Neuronal stem cell (in vitro differentiated cells): ENCODE data around the gene CPLX3.
A peak's percentile ranks its signal among the peaks of the same experiment; 100 is the strongest.

Source experiments
- DNase-seq: peaks from one replicate; pipeline ENCODE4 v3.0.0-alpha.2; 2013; ENCODE audit warnings: low spot score
- H2AFZ ChIP-seq: one replicate; pipeline ENCODE4 v1.6.1; 2013; ENCODE audit warnings: mild to moderate bottlenecking, low read length, inconsistent platforms
- H2AK5ac ChIP-seq: 2 replicates; pipeline ENCODE4 v1.6.1; 2013; ENCODE audit warnings: low read depth, mild to moderate bottlenecking, inconsistent platforms, low read length, moderate library complexity, mixed read lengths
- H2BK120ac ChIP-seq: 2 replicates; pipeline ENCODE4 v1.6.1; 2013; ENCODE audit warnings: low read depth, mild to moderate bottlenecking, inconsistent platforms, low read length, moderate library complexity, mixed read lengths
- H2BK12ac ChIP-seq: one replicate; pipeline ENCODE4 v1.6.1; 2013; ENCODE audit warnings: low read length, inconsistent platforms
- H2BK15ac ChIP-seq: 2 replicates; pipeline ENCODE4 v1.6.1; 2013; ENCODE audit warnings: mild to moderate bottlenecking, low read length, inconsistent platforms, mixed read lengths
- H2BK5ac ChIP-seq: one replicate; pipeline ENCODE4 v1.6.1; 2013; ENCODE audit warnings: inconsistent platforms, mild to moderate bottlenecking, low read length, moderate library complexity
- H3K14ac ChIP-seq: one replicate; pipeline ENCODE4 v1.6.1; 2013; ENCODE audit warnings: low read length, inconsistent platforms
- H3K18ac ChIP-seq: 2 replicates; pipeline ENCODE4 v1.6.1; 2013; ENCODE audit warnings: low read length, inconsistent platforms
- H3K23ac ChIP-seq: 2 replicates; pipeline ENCODE4 v1.6.1; 2013; ENCODE audit warnings: low read depth, mild to moderate bottlenecking, mixed read lengths, low read length, inconsistent platforms; ENCODE audit not compliant: poor library complexity
- H3K27ac ChIP-seq: replicated peaks from 3 replicates; pipeline ENCODE4 v1.5.1; 2013; ENCODE audit warnings: low read length, inconsistent platforms
- H3K27me3 ChIP-seq, 3 experiments: 2 replicates each; pipeline ENCODE4 v1.6.1; 2013; ENCODE audit warnings: low read length in 3 of 3, mild to moderate bottlenecking in 2 of 3, inconsistent platforms in 1 of 3, low read depth in 1 of 3, mixed read lengths in 1 of 3, moderate library complexity in 1 of 3; ENCODE audit not compliant: control insufficient read depth in 3 of 3, insufficient read depth in 3 of 3
- H3K36me3 ChIP-seq, 2 donors: replicated peaks in 1 of 2; 2 replicates each; pipeline ENCODE4 v1.6.1; 2013; ENCODE audit warnings: low read length in 2 of 2; ENCODE audit not compliant: control insufficient read depth in 2 of 2, insufficient read depth in 2 of 2
- H3K4ac ChIP-seq: 2 replicates; pipeline ENCODE4 v1.6.1; 2013; ENCODE audit warnings: inconsistent platforms, mild to moderate bottlenecking, low read length, moderate library complexity
- H3K4me1 ChIP-seq, 2 donors: 1 replicate in 1 of 2; 2 replicates in 1 of 2; pipeline ENCODE4 v1.6.1; 2013; ENCODE audit warnings: low read length in 2 of 2, low read depth in 1 of 2; ENCODE audit not compliant: control insufficient read depth in 2 of 2, insufficient read depth in 1 of 2
- H3K4me2 ChIP-seq: one replicate; pipeline ENCODE4 v1.6.1; 2013; ENCODE audit warnings: mild to moderate bottlenecking, low read length, inconsistent platforms; ENCODE audit not compliant: insufficient read depth, poor library complexity, severe bottlenecking
- H3K4me3 ChIP-seq, 2 donors: 2 replicates each; pipeline ENCODE4 v1.5.1; 2013; ENCODE audit warnings: low read length in 2 of 2, mild to moderate bottlenecking in 2 of 2, inconsistent platforms in 1 of 2, moderate library complexity in 1 of 2
- H3K79me1 ChIP-seq: one replicate; pipeline ENCODE4 v1.6.1; 2013; ENCODE audit warnings: low read depth, mild to moderate bottlenecking, inconsistent platforms, low read length, moderate library complexity
- H3K9ac ChIP-seq: one replicate; pipeline ENCODE4 v1.6.1; 2013; ENCODE audit warnings: mild to moderate bottlenecking, low read depth, low read length, inconsistent platforms; ENCODE audit not compliant: poor library complexity
- H3K9me3 ChIP-seq, 2 donors: replicated peaks in 1 of 2; 2 replicates each; pipeline versions ENCODE3 to v1.6.1; 2013; ENCODE audit warnings: low read length in 2 of 2, mild to moderate bottlenecking in 2 of 2, inconsistent platforms in 1 of 2, low read depth in 1 of 2, mixed read lengths in 1 of 2, moderate library complexity in 1 of 2; ENCODE audit not compliant: control insufficient read depth in 2 of 2, insufficient read depth in 1 of 2
- H4K8ac ChIP-seq: one replicate; pipeline ENCODE4 v1.6.1; 2013; ENCODE audit warnings: low read depth, mild to moderate bottlenecking, inconsistent platforms, low read length, moderate library complexity
- H4K91ac ChIP-seq: one replicate; pipeline ENCODE4 v1.6.1; 2013; ENCODE audit warnings: low read length, low read depth, mild to moderate bottlenecking, inconsistent platforms; ENCODE audit not compliant: poor library complexity
- WGBS, 2 donors: extraction: QIAGEN DNeasy Blood & Tissue Kit; methylation state at CpG; one replicate each; pipeline ENCODE4 v1.1.7; 2013; ENCODE audit warnings: missing lambda C conversion rate in 2 of 2, mixed read lengths in 1 of 2; ENCODE audit not compliant: insufficient read length in 2 of 2, insufficient replicate concordance in 1 of 2; ENCODE audit errors: extremely low coverage in 2 of 2; 5-methylcytosine and 5-hydroxymethylcytosine counted together

CPLX3 gene

GRCh38 chr15:74791667-74792066 lies 34.8 kb upstream of the CPLX3 start:
- Histone ChIP-seq H2BK15ac (no peak overlapping the region), H3K9ac (no peak overlapping the region), H3K27me3 (no peaks in the 10 kb centered on the region), H3K14ac (no peak overlapping the region), H4K91ac (no peak overlapping the region), H2AFZ (no peak overlapping the region), H4K8ac (no peak overlapping the region), H3K18ac (no peak overlapping the region), H3K9me3 (no peaks in the 10 kb centered on the region), H3K4me3 (no peak overlapping the region), H3K36me3 (peaks cover 3 to 15% of the 10 kb centered on the region in 2 donors), H3K4ac (no peak overlapping the region), H3K4me1 (peaks cover 11 to 20% of the 10 kb centered on the region in 2 donors), H3K4me2 (no peak overlapping the region), H3K79me1 (peaks cover 8% of the 10 kb centered on the region), H2AK5ac (no peak overlapping the region), H3K23ac (no peak overlapping the region), H3K27ac (no peak overlapping the region), H2BK120ac (no peak overlapping the region), H2BK5ac (no peak overlapping the region), H2BK12ac (no peak overlapping the region)
- no CpG with 5 or more reads among the region's 7 CpGs for WGBS, 2 donors
- DNase-seq, result no peak

GRCh38 chr15:74792227-74793016 lies 34.0 kb upstream of the CPLX3 start:
- Histone ChIP-seq H3K4me2 (no peak overlapping the region), H3K9ac (no peak overlapping the region), H2BK12ac (no peak overlapping the region), H3K36me3 (peaks cover 3 to 15% of the 10 kb centered on the region in 2 donors), H4K8ac (no peak overlapping the region), H3K79me1 (peaks cover 8% of the 10 kb centered on the region), H3K23ac (no peak overlapping the region), H2BK5ac (no peak overlapping the region), H3K4ac (no peak overlapping the region), H2BK120ac (no peak overlapping the region), H2AK5ac (no peak overlapping the region), H3K14ac (no peak overlapping the region), H3K4me1 (peaks cover 11 to 19% of the 10 kb centered on the region in 2 donors), H4K91ac (no peak overlapping the region), H3K4me3 (no peak overlapping the region), H3K18ac (no peak overlapping the region), H3K27ac (no peak overlapping the region), H2AFZ (no peak overlapping the region), H3K27me3 (no peaks in the 10 kb centered on the region), H3K9me3 (no peaks in the 10 kb centered on the region), H2BK15ac (no peak overlapping the region)
- DNase-seq, result no peak
- WGBS, 2 donors, result no CpG with 5 or more reads among the region's 12 CpGs

- no peak overlapping the region for H3K27ac ChIP-seq
- H3K27me3 ChIP-seq, result no peaks in the 10 kb centered on the region
- no peak overlapping the region for H4K8ac ChIP-seq
- H3K79me1 ChIP-seq, result peaks cover 12% of the 10 kb centered on the region
- H3K4me3 ChIP-seq, result no peak overlapping the region
- H3K9me3 ChIP-seq, result no peaks in the 10 kb centered on the region
- H3K14ac ChIP-seq, result no peak overlapping the region
- no peak overlapping the region for H2AFZ ChIP-seq
- H2BK15ac ChIP-seq, result no peak overlapping the region
- no CpG with 5 or more reads among the region's 12 CpGs for WGBS, 2 donors
- DNase-seq, result no peak
- H3K23ac ChIP-seq, result no peak overlapping the region
- peaks cover 11 to 19% of the 10 kb centered on the region in 2 donors for H3K4me1 ChIP-seq
- H2BK5ac ChIP-seq, result no peak overlapping the region
- H4K91ac ChIP-seq, result no peak overlapping the region
- H3K18ac ChIP-seq, result peak overlapping the region; percentile 65
- H3K4ac ChIP-seq, result no peak overlapping the region
- peaks cover 6 to 18% of the 10 kb centered on the region in 2 donors for H3K36me3 ChIP-seq
- no peak overlapping the region for H2BK120ac ChIP-seq
- H3K9ac ChIP-seq, result no peak overlapping the region
- no peak overlapping the region for H2AK5ac ChIP-seq
- H2BK12ac ChIP-seq, result no peak overlapping the region
- no peak overlapping the region for H3K4me2 ChIP-seq
Measured at GRCh38 chr15:74793135-74794028, 33.0 kb upstream of the CPLX3 start.
